HEK293 (cell line): ENCODE results near the gene OR51G2.

Source experiments
- GLI4 ChIP-seq: fragments of 450-650 bp; formaldehyde crosslinking; IDR thresholded peaks from 2 replicates; pipeline ENCODE4 v1.5.1; 2016; ENCODE audit warnings: missing biosample characterization, missing genetic modification characterization
- ZNF133 ChIP-seq: fragments of 450-650 bp; formaldehyde crosslinking; IDR thresholded peaks from 2 replicates; pipeline ENCODE4 v1.5.1; 2016; ENCODE audit warnings: missing biosample characterization, missing genetic modification characterization
- ZNF184 ChIP-seq: fragments of 450-650 bp; IDR thresholded peaks from 2 replicates; pipeline ENCODE4 v1.5.1; 2018; ENCODE audit warnings: missing biosample characterization, mild to moderate bottlenecking, missing genetic modification characterization
- ZNF24 ChIP-seq: fragments of 450-650 bp; formaldehyde crosslinking; IDR thresholded peaks from 2 replicates; pipeline ENCODE4 v1.5.1; 2016; ENCODE audit warnings: missing biosample characterization, missing genetic modification characterization
- TF ChIP-seq, protein P1 (sequence below): fragments of 450-650 bp; formaldehyde crosslinking; IDR thresholded peaks from 2 replicates; pipeline ENCODE4 v1.5.1; 2016; ENCODE audit warnings: missing biosample characterization, missing genetic modification characterization
- TF ChIP-seq, protein P2 (sequence below): fragments of 450-650 bp; formaldehyde crosslinking; IDR thresholded peaks from 2 replicates; pipeline ENCODE4 v1.5.1; 2016; ENCODE audit warnings: missing biosample characterization, missing genetic modification characterization
- TF ChIP-seq, protein P3 (sequence below): fragments of 450-650 bp; formaldehyde crosslinking; IDR thresholded peaks from 2 replicates; pipeline ENCODE4 v1.5.1; 2016; ENCODE audit warnings: missing biosample characterization, missing genetic modification characterization
- TF ChIP-seq, protein P4 (sequence below): fragments of 450-650 bp; formaldehyde crosslinking; IDR thresholded peaks from 2 replicates; pipeline ENCODE4 v1.5.1; 2016; ENCODE audit warnings: missing biosample characterization, missing genetic modification characterization, low read depth

DNA sequence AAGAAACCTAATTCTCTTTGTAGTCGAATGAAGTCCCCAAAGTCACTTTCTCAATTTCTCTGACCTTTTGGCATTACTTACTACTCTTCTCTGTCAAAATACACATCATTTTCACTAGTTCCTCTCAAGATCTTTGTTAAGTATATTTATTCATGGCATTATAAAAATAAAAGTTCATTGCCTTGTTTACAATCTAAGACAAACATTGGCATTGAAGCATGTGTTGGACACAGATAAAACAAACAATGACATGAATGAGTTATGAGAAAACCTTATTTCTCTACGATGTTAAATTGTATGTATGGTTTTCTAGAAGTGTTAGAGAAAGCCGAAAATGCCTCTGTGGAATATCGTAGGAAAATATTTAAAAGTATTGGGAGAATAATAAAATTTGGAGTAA, 13.6 kb upstream of the OR51G2 start:
- TF ChIP-seq GLI4 (tag by site-specific recombination) (no peak), ZNF184 (tag by site-specific recombination) (no peak), ZNF24 (tag by site-specific recombination) (no peak), ZNF133 (tag by site-specific recombination) (no peak)
- TF ChIP-seq, protein P1, sequence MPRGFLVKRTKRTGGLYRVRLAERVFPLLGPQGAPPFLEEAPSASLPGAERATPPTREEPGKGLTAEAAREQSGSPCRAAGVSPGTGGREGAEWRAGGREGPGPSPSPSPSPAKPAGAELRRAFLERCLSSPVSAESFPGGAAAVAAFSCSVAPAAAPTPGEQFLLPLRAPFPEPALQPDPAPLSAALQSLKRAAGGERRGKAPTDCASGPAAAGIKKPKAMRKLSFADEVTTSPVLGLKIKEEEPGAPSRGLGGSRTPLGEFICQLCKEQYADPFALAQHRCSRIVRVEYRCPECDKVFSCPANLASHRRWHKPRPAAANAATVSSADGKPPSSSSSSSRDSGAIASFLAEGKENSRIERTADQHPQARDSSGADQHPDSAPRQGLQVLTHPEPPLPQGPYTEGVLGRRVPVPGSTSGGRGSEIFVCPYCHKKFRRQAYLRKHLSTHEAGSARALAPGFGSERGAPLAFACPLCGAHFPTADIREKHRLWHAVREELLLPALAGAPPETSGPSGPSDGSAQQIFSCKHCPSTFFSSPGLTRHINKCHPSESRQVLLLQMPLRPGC = no peak
- TF ChIP-seq, protein P2, sequence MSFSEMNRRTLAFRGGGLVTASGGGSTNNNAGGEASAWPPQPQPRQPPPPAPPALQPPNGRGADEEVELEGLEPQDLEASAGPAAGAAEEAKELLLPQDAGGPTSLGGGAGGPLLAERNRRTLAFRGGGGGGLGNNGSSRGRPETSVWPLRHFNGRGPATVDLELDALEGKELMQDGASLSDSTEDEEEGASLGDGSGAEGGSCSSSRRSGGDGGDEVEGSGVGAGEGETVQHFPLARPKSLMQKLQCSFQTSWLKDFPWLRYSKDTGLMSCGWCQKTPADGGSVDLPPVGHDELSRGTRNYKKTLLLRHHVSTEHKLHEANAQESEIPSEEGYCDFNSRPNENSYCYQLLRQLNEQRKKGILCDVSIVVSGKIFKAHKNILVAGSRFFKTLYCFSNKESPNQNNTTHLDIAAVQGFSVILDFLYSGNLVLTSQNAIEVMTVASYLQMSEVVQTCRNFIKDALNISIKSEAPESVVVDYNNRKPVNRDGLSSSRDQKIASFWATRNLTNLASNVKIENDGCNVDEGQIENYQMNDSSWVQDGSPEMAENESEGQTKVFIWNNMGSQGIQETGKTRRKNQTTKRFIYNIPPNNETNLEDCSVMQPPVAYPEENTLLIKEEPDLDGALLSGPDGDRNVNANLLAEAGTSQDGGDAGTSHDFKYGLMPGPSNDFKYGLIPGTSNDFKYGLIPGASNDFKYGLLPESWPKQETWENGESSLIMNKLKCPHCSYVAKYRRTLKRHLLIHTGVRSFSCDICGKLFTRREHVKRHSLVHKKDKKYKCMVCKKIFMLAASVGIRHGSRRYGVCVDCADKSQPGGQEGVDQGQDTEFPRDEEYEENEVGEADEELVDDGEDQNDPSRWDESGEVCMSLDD = no peak
- TF ChIP-seq, protein P3, sequence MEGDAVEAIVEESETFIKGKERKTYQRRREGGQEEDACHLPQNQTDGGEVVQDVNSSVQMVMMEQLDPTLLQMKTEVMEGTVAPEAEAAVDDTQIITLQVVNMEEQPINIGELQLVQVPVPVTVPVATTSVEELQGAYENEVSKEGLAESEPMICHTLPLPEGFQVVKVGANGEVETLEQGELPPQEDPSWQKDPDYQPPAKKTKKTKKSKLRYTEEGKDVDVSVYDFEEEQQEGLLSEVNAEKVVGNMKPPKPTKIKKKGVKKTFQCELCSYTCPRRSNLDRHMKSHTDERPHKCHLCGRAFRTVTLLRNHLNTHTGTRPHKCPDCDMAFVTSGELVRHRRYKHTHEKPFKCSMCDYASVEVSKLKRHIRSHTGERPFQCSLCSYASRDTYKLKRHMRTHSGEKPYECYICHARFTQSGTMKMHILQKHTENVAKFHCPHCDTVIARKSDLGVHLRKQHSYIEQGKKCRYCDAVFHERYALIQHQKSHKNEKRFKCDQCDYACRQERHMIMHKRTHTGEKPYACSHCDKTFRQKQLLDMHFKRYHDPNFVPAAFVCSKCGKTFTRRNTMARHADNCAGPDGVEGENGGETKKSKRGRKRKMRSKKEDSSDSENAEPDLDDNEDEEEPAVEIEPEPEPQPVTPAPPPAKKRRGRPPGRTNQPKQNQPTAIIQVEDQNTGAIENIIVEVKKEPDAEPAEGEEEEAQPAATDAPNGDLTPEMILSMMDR = no peak
- TF ChIP-seq, protein P4, sequence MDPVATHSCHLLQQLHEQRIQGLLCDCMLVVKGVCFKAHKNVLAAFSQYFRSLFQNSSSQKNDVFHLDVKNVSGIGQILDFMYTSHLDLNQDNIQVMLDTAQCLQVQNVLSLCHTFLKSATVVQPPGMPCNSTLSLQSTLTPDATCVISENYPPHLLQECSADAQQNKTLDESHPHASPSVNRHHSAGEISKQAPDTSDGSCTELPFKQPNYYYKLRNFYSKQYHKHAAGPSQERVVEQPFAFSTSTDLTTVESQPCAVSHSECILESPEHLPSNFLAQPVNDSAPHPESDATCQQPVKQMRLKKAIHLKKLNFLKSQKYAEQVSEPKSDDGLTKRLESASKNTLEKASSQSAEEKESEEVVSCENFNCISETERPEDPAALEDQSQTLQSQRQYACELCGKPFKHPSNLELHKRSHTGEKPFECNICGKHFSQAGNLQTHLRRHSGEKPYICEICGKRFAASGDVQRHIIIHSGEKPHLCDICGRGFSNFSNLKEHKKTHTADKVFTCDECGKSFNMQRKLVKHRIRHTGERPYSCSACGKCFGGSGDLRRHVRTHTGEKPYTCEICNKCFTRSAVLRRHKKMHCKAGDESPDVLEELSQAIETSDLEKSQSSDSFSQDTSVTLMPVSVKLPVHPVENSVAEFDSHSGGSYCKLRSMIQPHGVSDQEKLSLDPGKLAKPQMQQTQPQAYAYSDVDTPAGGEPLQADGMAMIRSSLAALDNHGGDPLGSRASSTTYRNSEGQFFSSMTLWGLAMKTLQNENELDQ (tag by site-specific recombination) = no peak
